ENCODE measurements around the gene RFC3.

The RFC3 gene

DNA sequence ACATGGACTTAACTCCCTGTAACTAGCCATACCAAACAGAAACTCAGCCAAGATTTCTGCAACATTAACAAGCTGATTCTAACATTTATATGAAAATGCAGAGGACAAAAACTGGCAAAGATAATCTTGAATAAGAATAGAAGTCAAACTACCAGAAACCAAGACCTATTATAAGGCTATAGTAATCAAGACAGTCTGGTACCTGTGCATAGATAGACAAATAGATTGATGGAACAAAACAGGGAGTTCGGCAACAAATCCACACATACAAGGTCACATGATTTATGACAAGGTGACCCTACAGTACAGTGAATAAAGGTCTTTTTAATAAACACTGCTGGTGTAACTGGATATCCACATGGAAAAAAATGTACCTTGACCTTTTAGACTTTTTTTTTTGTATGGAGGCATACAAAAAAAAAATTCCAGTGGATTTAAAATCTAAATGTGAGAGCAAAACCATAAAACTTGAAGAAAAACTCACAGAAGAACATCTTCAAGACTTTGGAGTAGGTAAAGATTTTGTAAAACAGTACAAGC is 2.9 kb upstream of the RFC3 start:
- no peak for DNase-seq

- DNase-seq, result no peak
Measured at GRCh38 chr13:33816912-33817311, 1.0 kb upstream of the RFC3 start.

GRCh38 chr13:33817513-33817900 is 442 bp upstream of the RFC3 start:
- DNase-seq, result peak; percentile 29

DNA sequence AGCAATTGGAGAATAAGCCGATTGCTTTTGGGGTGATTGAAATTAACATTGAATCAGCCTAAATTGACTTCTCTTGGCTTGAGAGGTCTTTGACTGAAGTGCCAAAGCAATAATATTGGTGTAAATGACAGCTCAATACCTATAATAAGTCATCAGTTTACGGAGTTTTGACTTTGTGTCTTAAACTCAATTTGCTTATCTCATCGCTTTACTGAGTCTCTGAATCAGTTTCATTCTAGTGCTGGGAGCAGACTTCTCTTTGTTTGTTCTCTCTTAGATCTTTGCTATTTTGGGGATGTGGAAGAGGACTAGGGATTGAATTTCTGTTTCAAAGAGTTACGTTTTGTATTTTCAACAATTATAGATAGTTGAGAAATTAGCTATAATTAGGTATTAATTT is 7.1 kb downstream of the RFC3 start:
- DNase-seq, result no peak

GRCh38 chr13:33827139-33827538 is 9.2 kb downstream of the RFC3 start:
- DNase-seq, result no peak

DNA sequence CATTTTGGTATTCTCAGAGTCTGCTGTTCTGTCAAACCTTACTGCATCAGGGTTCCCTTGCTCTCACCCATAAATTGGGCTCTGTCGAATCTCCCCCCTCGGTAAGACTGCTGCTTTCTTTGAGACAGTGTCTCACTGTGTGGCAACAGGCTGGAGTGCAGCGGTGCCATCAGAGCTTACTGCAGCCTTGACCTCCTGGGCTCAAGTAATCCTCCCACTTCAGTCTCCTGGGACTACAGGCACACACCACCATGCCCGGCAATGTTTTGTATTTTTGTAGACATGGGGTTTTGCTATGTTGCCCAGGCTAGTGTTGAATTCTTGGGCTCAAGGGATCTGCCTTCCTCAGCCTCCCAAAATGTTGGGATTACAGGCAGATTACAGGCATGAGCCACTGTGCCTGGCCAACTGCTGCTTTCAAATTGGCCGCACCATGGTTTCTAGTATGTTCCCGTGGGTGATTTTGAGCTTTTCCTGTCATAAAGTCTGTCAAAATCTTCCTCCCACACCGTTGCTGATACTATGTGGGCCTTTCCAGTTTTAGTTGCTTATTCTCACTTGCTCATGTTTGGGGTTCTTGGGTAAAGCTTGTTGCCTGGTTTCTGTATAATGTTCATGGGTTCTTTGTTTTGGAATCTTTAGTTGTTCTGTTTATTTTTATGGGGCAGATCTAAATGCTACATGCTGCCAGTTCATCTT is 10.6 kb downstream of the RFC3 start:
- DNase-seq, result no peak

GRCh38 chr13:33832872-33833271 is 14.9 kb downstream of the RFC3 start:
- no peak for DNase-seq

DNA sequence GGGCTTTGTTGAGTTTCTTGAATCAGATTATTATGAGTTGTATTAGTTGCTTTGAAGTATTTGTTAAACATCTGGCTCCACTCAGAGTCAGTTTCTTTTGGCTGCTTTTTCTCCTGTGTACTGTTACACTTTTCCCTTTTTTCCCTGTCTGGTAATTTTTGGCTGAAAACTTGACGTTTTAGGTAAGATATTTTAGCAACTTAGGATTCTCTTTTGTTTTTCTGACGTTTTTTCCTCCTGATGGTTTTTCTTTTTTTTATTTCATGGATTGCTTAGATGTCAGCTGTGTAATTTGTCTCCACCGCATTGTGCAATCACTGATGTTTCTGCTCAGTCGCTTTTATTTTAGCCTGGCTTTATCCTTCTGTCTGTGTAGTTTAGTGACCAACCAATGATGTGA is 20.7 kb downstream of the RFC3 start:
- no peak for DNase-seq

- DNase-seq, result no peak
Measured at GRCh38 chr13:33840402-33840801, 22.5 kb downstream of the RFC3 start.

DNA sequence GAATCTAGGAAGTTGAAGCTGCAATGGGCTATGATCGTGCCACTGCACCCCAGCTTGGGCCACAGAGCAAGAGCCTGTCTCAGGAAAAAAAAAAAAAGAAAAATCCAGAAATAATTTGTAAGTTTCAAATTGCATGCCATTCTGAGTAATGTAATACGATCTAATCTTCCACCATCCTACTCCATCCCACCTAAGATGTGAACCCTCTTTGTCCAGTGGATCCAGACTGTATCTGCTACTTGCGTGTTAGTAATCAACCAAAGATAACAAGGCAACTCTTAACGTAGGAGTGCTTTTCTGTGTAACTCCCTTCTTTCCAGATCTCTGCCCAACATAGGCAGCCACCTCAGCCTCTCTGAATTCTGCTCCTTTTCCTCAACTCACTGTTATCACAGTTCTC is 24.3 kb downstream of the RFC3 start:
- DNase-seq, result no peak

- no peak for DNase-seq
Measured at GRCh38 chr13:33842986-33843385, 25.0 kb downstream of the RFC3 start.

DNA sequence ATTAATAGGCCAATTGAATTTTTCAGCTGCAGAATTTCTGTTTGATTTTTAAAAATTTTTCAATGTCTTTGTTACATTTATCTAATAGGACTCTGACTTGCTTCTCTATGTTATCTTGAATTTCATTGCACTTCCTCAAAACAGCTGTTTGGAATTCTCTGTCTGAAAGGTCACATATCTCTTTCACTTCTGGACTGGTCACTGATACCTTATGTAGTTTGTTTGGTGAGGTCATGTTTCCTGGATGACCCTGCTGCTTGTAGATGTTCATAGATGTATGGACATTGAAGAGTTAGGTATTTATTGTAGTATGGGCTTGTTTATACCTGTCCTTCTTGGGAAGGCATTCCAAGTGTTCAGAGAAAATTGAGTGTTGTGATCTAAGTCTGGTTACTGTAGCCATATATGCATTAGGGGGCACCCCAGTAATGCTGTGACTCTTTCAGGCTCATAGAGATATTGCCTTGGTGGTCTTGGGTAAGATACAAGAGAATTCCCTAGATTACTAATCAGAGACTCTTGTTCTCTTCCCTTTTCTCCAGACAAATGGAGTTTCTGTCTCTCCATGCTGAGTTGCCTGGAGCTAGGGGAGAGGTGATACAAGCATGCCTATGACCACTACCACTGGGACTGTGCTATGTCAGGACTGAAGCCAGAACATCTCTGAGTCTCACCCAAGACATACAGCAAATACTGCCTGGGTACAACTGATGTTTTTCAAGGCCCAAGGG is 27.8 kb downstream of the RFC3 start:
- DNase-seq, result no peak

DNA sequence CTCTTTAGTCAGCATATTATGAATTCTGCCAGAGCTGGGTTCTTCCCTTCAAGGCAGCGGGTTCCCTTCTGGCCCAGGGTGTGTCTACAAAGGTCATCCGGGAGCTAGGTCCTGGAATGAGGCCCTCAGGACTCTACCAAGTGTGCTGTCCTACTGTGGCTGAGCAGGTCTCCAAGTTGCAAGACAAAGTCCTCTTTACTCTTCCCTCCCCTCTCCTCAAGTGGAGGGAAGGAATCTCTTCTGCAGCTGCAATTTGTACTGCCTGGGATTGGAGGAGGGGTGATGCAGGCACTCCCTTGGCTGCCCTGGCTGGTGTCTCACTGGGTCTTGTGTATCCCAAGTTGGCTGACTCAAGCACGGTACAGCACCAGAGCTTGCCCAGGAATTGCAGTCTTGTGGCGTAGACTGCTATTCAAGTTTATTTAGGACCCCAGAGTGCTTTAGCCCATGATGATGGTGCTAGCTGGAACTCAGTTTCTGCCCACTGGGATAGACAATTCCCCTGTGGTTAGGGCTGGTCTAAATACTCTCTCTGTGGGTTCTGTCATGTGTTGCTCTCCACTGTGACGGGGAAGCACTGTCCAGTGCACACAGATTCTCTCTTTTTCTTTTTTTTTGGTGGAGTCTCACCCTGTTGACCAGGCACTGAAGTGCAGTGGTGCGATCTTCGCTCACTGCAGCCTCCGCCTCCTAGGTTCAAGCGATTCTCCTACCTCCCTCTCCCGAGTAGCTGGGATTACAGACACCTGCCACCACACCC is 28.5 kb downstream of the RFC3 start:
- DNase-seq, result no peak

DNA sequence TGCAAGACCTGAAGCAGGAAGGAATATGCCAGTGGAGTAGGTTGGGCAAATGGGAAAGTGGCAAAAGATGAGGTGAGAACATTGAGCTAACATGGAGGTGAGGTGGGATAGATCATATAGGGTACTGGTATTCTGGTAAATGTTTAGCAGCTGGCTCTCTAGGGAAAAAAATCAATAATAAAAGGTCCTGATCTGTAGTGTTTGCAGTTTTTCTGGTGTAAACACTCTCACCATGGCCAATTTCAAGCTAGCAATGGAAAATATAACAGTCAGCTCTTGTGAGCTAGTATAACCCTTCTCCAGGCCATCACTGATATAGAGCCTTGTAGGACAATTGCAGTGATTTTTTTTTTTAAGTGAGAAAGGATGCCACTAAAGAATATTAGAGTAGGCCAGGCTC is 31.3 kb downstream of the RFC3 start:
- no peak for DNase-seq

- no peak for DNase-seq
Measured at GRCh38 chr13:33855371-33855895, 37.5 kb downstream of the RFC3 start.

- DNase-seq, result no peak
Measured at GRCh38 chr13:33859691-33860303, 41.8 kb downstream of the RFC3 start.

GRCh38 chr13:33860526-33860925 is 42.6 kb downstream of the RFC3 start:
- peak; percentile 68 for DNase-seq

GRCh38 chr13:33862016-33862415 is 44.1 kb downstream of the RFC3 start:
- DNase-seq, result no peak

DNA sequence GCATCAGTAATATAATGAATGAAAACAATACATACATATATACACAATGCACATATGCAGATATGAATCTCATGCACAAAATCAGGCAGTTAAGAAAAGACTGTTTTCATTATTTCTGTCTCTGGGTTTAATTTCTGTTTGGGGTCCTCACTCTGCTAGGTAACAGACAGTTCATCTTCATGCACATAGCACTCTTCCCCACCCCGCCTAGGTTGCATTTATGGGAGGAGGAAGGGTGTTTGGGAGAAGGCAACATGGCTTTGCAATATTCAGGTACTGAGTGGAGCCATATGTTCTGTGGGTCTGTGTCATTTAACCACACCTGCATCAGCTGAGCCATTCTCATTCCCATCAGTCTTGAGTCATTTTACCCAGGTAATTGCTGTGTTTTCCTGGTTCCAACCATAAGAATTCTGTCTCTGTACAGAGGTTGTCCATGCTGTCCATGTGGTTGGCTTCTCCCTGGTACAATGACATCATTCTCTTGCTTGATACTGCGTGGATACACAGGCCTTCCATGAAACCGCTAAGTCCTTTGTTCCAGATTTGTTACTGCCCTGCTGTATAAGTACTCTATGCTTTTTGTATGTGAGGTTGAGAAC is 45.3 kb downstream of the RFC3 start:
- DNase-seq, result no peak

DNA sequence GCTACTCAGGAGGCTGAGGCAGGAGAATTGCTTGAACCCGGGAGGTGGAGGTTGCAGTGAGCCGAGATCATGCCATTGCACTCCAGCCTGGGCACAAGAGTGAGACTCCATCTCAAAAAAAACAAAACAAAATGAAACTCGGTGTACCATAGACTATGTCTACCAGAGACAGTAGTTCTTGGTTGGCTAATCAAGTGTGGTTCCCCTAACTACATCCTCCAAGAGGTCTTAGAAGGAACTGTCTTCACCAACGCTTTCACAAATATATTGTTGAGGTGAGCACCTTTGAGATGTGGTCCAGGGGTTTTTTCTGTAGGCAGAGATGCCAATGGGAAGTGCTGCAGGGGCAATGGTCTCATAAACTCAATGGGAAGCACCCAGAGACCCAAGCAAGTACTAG is 48.0 kb downstream of the RFC3 start:
- no peak for DNase-seq

DNA sequence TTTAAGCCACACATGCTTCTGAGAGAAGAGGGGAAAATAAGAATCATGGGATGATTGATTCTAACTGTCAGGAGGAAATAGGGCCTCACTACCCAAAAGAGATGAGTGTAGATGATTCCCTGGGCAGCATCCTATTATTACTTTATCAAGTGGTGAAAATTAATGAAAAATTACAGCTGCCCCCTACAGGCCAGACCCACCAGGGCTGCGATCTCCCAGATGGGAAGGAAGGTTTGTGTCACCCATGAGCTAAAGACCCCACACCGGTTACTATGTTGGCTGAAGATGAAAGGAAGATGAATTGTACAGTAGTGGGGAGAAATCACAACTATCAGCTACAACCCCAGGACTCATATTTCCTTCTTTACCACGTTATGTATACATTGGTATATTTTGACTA is 49.5 kb downstream of the RFC3 start:
- DNase-seq, result no peak

DNA sequence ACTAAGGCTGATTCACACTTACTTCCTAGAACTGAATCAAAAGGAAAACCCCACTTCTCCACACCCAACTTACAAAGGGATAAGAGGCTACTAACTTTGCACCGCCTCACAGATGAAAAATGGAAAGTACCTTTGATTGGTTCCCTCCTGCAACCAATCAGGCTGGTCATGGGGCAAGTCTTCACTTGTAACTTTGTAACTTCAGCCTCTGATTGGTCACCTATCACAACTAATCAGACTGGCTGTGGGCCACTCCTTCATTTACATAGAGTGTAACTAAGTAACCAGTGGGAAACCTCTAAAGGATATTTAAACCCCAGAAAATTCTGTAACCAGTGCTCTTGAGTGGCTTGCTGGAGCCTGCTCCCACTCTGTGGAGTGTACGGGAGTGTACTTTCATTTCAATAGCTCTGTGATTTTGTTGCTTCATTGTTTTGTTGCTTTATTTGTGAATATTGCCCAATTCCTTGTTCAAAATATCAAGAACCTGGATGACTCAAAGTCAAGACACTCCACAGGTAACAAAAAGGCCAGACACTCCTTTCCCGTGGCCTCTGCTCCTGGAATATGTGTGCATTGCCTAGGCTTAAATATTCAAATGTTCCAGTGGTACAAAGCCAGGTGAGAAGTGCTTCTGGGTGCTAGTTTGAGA is 50.5 kb downstream of the RFC3 start:
- no peak for DNase-seq
